ENCODE results near the gene ESR1.
"Not testable (repeated sequence)": the region's sequence is repeated elsewhere in the genome, so short reads cannot be mapped to it uniquely, and the experiment has no call there.

The ESR1 gene

GRCh38 chr6:152054441-152054840 is 247.0 kb downstream of the ESR1 start:
- DNase-seq (ENCODE audit: low spot score), result no peak

DNA sequence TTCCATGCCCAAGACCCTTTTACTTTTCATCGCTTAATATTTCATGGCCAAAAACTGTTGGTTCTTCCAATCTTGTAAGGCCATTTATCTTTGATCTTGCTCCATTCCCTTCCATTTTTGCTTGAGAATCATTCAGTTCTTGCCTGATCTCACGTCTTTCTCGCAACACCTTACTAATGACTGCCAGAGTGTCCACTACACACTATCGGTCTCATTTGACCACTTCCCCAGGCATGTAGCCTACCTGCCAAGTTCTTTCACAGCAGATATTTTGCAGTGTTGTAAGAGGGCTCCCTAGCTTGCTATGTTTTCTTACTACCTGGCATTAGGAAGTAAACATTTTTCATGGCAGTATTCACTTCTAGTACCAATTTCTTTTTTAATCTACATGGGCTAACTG is 248.0 kb downstream of the ESR1 start:
- DNase-seq (ENCODE audit: low spot score), result no peak

DNA sequence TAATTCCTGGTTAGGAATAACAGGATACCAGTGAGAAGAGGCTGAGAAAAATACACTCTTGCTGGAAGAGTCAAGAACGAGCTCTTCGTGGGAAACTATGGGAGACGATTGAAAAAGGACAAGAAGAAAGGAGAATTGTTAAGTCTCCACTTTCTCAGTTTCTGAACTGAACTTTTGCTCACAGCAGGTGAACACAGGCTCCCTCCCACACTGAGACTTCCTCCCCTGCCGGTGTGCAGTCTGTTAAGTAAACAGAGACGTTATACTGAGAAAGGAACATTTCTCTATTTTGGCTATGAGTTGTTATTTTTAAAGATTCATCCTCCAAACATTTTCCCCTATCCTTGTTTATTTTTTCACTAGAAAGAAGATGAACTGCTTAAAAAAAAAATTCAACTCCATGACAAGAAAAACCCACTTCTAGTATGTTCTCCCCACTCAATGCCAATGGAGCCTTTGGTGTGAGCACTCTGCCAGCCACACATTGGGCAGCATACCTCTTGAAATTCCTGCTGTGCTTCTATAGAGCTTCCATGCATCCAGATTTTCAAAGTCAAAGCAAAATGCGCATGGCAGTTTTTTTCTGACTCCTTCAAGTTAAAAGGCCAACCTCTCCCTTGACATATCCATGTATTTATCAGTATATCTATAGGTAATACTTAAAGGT is 250.5 kb downstream of the ESR1 start:
- no peak for DNase-seq (ENCODE audit: low spot score)

DNA sequence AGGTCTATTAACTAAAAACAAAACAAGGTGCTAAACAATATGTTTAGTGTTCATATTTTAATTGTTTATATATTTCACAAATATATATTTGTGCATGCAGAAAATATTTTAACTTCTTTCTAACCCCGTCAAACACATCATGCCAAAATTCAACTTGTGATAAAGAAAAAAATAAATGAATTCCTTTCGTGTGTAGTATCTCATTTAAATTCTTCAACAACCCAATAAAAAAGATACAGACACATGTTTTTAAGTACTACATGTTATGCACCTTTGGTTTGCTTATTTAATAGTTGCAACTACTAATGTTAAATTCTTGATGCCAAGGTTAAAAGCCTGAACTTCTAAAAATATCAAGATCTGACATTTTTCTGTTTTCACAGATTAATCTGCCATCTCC is 252.4 kb downstream of the ESR1 start:
- no peak for DNase-seq (ENCODE audit: low spot score)

DNA sequence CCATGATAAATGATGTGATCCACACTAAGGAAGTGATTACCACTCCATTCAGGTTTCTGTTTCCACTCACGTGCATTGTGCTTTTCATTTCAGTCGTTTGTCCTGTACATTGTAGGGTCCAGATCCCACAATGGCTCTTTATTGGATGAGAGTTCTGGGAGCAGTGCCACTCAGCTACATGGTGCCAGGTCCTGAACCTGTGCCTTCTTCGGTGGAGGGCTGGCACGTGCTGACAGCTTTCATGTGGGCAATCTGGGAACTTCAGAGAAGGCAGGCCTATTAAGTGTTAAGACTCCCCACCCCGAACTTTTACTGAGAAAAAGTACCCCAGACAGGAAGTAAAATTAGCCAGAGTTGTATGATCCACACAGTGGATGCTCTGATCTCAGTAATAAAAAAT is 255.0 kb downstream of the ESR1 start:
- no peak for DNase-seq (ENCODE audit: low spot score)

DNA sequence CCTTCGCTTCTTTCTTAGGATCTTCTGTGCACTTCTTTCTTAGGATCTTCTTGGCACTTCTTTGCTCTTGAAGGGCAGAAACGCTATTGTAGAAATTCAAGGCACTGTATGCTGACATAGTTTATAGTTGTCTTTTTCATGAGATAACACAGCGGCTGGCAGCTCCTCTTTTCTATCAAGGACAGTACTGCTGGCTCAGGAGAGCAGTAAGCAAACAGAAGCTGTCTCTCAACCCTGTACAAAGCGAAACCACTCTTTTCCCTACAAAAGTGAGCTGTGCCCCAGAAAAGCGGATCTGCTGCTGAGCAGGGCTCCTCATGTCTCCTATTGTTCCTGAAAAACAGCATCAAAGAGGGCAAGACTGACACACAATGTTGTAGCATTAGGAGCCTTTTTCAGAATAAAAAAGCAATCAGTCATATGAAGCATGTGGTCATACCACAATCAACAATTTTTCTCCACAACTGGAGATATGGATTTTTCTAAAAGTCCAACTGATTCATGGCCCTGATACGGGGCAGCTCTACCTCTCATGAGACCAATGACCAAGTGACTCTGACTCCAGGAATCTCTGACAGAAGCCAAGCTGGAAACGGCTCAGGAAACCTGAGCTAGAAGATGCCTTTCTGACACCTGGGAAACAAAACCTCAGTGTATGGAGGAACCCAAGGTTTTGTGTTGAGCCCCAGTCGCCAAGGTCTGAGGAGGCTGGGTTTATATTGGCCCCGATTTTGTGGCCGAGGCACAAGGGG is 255.9 kb downstream of the ESR1 start:
- DNase-seq (ENCODE audit: low spot score), result no peak

- DNase-seq (ENCODE audit: low spot score), result no peak
Observed at GRCh38 chr6:152068622-152069261, 261.3 kb downstream of the ESR1 start.

DNA sequence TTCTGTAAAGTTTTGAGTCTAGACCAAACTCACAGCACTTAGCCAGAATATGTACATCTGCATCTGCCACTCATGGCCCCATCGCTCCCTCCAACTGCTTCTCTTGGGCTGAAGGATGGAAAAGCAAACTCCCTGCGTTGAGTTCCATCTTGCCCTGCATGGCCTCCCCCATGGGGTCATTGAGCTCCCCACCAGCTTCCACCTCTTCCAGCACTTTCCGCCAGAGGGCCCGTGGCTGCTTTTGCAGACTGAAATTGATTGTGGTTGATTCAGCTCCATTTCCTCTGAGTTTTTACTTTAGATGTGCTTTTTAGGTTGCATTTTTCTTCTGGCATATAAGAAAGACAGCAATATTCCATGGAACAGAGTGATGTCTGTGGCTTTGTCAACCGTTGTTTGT is 263.1 kb downstream of the ESR1 start:
- no peak for DNase-seq (ENCODE audit: low spot score)

DNA sequence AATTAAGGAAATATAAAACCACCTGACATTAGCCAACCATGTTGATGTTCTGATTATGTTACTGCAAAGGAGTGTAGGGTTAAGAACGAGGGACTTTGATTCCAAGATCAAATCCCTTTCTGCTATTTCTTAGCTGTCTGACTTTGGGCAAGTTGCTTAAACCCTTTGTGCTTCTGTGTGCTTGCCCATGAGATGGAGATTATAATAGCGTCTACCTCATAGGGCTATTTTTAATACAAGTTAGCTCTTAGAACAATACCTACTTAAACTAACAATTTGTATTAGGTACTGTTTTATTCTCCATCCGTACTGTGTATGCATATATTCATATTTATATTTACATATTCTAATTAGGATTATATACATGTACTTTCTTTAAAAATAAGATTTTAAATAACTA is 263.8 kb downstream of the ESR1 start:
- no peak for DNase-seq (ENCODE audit: low spot score)

DNA sequence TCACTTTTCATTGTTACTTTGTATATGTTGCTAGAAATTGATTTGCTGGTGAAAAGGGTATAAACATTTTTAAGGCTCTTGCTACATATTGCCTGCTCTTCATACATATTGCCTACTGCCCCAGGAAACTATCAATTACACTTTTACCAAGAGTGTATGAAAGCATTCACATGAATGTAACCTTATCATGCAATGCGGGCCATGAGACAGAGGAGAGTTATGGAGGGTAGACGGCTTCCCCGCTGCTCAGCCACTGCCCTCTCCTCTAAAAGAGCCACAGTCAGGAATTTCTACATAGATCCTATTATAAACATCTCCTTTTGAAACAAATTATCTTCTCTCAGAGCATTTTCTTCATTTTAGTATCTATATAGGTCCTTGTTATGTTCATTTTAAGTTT is 264.4 kb downstream of the ESR1 start:
- no peak for DNase-seq (ENCODE audit: low spot score)

DNA sequence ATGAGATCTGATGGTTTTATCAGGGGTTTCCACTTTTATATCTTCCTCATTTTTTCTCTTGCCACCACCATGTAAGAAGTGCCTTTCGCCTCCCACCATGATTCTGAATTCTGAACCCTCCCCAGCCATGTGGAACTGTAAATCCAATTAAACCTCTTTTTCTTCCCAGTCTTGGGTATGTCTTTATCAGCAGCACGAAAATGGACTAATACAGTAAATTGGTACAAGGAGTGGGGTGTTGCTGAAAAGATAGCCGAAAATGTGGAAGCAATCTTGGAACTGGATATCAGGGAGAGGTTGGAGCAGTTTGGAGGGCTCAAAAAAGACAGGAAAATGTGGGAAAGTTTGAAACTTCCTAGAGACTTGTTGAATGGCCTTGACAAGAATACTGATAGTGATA is 268.8 kb downstream of the ESR1 start:
- DNase-seq (ENCODE audit: low spot score), result not testable (repeated sequence)

DNA sequence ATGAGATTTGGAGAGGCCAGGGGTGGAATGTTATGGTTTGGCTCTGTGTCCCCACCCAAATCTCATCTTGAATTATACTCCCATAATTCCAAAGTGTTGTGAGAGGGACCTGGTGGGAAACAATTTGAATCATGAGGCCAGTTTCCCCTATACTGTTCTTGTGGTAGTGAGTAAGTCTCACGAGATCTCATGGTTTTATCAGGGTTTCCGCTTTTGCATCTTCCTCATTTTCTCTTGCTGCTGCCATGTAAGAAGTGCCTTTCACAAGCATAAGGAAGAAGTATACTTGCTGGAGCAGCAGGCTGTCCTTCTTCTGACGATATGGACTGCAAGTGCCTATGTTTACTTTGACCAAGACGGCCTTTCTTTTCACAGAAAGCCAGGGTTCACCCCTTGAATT is 270.5 kb downstream of the ESR1 start:
- no peak for DNase-seq (ENCODE audit: low spot score)

- DNase-seq (ENCODE audit: low spot score), result no peak
Observed at GRCh38 chr6:152078804-152079203, 271.3 kb downstream of the ESR1 start.

DNA sequence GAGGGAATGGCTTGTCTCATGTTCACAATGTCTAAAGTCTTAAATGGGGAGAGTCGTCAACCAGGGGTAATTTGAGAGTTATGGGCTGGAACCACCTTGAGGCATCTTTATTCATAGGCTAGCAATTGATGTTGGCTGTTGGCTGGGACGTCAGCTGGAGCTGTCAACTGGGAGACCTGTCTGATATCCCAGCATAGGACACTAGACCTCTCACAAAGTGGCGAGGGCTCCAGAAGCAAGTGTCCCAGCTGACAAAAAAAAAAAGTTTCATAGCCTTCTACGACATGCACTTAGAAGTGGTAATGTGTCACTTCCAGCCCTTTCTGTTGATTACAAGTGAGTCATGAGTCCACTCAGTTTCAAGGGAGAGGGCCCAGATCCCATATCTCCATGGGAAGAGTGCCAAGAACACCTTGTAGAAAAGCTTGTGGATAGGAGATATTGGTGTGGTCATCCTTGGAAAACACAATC is 278.0 kb downstream of the ESR1 start:
- no peak for DNase-seq (ENCODE audit: low spot score)

DNA sequence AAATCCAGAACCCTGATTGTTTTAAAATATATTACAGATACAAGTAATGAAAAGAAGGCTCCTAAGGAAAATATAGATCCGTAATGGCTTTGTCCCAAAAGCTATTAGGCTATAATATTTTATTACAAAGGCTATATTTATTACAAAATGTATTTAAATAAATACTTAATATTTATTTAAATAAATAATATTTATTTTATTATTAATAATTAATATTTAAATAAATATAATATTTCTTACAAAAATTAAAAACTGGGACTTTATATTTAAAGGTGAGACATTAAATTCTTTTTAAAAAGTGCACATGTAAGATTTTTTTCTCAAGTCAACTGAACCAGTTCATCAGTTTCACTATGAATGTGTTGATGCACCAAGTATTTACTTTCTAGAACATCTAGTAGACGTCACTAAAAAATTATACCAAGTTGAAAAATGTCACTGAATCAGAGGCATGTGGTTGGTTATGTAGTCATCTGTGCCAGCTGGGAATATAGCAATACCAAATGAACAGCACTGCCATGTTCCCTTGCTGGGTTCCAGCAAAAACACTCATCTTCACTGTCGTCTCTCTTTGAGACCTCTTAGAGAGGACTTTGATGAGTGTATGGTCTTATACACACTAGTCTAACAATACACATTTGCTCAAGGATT is 278.9 kb downstream of the ESR1 start:
- DNase-seq (ENCODE audit: low spot score), result no peak

DNA sequence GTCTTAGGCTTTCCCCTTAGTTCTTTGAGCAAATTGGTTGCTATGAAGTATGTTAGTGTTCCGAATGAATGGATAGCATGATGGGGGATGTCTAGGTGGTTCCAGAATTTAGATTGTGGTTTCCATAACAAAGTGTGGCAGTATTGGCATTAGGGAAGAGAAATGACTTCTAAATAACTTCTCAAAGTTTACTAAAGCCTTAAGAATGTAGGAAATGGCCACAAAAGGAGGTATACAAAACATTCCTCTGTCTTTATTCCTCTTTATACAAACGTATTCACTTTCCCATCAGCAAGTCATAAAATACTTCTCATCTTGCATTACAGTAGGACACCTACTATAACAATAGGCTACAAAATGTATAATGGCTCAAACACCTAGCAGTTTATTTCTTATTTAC is 279.6 kb downstream of the ESR1 start:
- no peak for DNase-seq (ENCODE audit: low spot score)

- no peak for DNase-seq (ENCODE audit: low spot score)
Observed at GRCh38 chr6:152087701-152088100, 280.2 kb downstream of the ESR1 start.

DNA sequence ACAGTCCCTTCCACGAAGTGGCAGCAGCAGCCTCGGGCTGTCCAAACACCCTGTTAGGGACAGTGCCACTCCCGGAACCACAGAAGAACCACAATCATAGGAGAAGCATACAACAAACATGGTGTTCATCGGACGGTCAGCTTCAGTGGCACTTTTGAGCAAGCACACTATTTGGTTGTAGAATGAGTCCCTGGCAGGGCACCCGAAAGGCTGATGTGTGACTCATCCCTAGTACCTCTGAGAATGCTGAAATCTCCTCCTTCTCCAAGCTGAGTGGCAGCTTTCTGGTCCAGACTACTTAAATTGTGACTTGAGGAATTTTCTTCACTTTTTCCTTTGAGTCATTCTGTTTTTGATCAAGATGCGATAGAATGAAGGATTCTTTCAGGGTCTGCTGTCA is 282.5 kb downstream of the ESR1 start:
- DNase-seq (ENCODE audit: low spot score), result no peak

DNA sequence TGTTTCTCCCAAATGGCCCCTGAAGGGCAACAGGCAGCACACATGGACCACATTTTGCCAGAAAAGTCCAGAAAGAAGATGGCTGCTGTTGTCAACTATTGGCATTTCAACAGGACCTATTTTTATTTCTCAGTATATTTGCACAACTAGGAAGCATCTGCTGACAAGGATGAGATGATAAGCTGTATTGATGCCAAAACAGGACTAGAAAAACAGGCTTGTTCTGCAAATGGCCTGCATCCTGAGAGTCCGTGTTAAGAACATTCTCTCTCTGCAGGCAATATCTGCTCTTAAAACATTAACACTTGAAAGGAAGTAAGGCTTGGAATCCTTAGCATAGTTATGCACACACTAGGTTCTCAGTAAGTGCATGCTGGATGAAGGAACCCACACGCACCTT is 283.7 kb downstream of the ESR1 start:
- no peak for DNase-seq (ENCODE audit: low spot score)

DNA sequence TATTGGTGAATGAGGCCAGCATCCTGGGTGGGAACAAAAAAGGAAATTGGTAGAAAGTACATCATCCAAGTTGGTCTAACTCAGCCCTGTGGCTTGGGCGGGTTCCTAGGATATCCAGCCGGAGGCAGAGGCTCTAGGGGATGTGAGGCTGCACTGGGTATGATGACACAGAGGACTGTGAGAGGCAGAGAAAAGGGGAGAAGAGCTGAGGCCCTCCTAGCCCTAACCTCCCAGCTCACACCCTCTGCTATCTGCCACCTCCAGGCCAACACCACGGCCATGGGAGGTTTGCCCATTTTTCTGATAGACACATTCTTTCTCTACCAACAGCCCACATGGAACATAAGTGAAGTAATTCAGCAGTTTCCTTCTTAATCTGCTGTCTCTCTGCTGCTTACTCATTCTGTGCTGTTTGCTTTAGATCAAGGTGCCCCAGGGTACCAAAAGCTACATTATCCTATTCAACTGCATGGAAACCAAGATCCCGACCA is 284.4 kb downstream of the ESR1 start:
- no peak for DNase-seq (ENCODE audit: low spot score)

- no peak for DNase-seq (ENCODE audit: low spot score)
Observed at GRCh38 chr6:152093711-152094110, 286.2 kb downstream of the ESR1 start.

DNA sequence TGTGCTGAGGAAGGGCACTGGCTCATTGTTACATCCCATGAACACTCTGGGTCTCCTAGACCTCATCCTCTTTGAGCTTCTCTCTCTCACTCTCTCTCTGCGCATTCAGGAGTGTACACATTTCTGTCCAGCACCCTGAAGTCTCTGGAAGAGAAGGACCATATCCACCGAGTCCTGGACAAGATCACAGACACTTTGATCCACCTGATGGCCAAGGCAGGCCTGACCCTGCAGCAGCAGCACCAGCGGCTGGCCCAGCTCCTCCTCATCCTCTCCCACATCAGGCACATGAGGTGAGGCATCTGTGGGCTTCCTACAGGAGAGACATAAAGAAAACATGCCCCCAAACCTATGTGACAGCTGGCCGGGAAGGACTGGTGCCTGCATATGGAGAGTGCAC is 286.8 kb downstream of the ESR1 start:
- no peak for DNase-seq (ENCODE audit: low spot score)
